GM12878 (cell line): ENCODE data around the gene LILRB3. TPM values are rescaled to one million over a fixed set of nuclear protein-coding genes. Genes with fewer than 3 reads are reported as not detected.

Experiments used
- ATAC-seq: fragments of 200-7000 bp; cut with Tn5 transposase; 3 replicates; pipeline ENCODE4 v1.9.1; 2020; ENCODE audit warnings: mild to moderate bottlenecking, moderate library complexity
- BruUV-seq: library from RNA; stranded (reverse); fragments of 400-500 nt; replicated peaks from 2 replicates; lab custom pipeline; 2021; lab: Mats Ljungman, UMichigan
- CTCF ChIA-PET: fragments of 300-600 bp; sonication (Branson Sonifier 250); formaldehyde crosslinking; extraction: SDS; loops from one replicate; lab custom pipeline; 2021; ENCODE audit warnings: inconsistent platforms; lab: Yijun Ruan, JAX
- POLR2A ChIA-PET: fragments of 350-600 bp; formaldehyde crosslinking; extraction: SDS; loops from one replicate; lab custom pipeline; 2021; ENCODE audit warnings: inconsistent platforms; lab: Charles Lee
- RAD21 ChIA-PET: fragments of 300-600 bp; sonication (Branson Sonifier 250); formaldehyde crosslinking; loops from one replicate; lab custom pipeline; 2023; ENCODE audit warnings: antibody characterized with exemption; ENCODE audit not compliant: unreplicated experiment; lab: Charles Lee
- SMC1A ChIA-PET: fragments of 300-600 bp; sonication (Branson Sonifier 250); formaldehyde crosslinking; loops from one replicate; lab custom pipeline; 2023; ENCODE audit not compliant: unreplicated experiment, uncharacterized antibody; lab: Charles Lee
- DNase-seq: peaks from one replicate; pipeline ENCODE4 v3.0.0-alpha.2; 2011; ENCODE audit warnings: low read depth, low spot score
- FAIRE-seq: peaks from 3 replicates; lab custom pipeline; 2011; peaks lifted over from hg19 to GRCh38; lab: Jason Lieb, UNC
- H2AFZ ChIP-seq: 2 replicates; pipeline ENCODE4 v1.6.0; 2011; ENCODE audit warnings: low read depth, low read length, control low read depth; ENCODE audit not compliant: control insufficient read depth
- H3K27ac ChIP-seq: 2 replicates; pipeline ENCODE4 v1.5.1; 2011; ENCODE audit warnings: control low read depth; ENCODE audit not compliant: control insufficient read depth, insufficient read depth
- H3K27me3 ChIP-seq, 2 experiments: replicated peaks in 1 of 2; 2 replicates each; pipeline versions ENCODE4 v1.6.0 to v1.6.1; 2011; ENCODE audit warnings: low read length in 1 of 2; ENCODE audit not compliant: control insufficient read depth in 2 of 2, insufficient read depth in 2 of 2
- H3K36me3 ChIP-seq, 2 experiments: 2 replicates each; pipeline ENCODE4 v1.5.1; 2011; ENCODE audit warnings: low read length in 1 of 2; ENCODE audit not compliant: control insufficient read depth in 2 of 2, insufficient read depth in 2 of 2
- H3K4me1 ChIP-seq: 2 replicates; pipeline ENCODE4 v1.6.1; 2011; ENCODE audit warnings: mild to moderate bottlenecking, low read length, moderate library complexity, mixed read lengths; ENCODE audit not compliant: control insufficient read depth, insufficient read depth
- H3K4me2 ChIP-seq: 2 replicates; pipeline ENCODE4 v1.6.0; 2011; ENCODE audit warnings: control low read depth; ENCODE audit not compliant: control insufficient read depth, insufficient read depth
- H3K4me3 ChIP-seq: fragments of 200-600 bp; sonication (generic); 2 replicates; pipeline ENCODE4 v1.5.1; 2016
- H3K79me2 ChIP-seq: 2 replicates; pipeline ENCODE4 v1.6.0; 2011; ENCODE audit warnings: low read length; ENCODE audit not compliant: control insufficient read depth, insufficient read depth
- H3K9ac ChIP-seq: 2 replicates; pipeline ENCODE4 v1.8.0; 2011; ENCODE audit warnings: low read length, control low read depth, mixed read lengths; ENCODE audit not compliant: control insufficient read depth, insufficient read depth
- H3K9me3 ChIP-seq: replicated peaks from 3 replicates; pipeline ENCODE4 v1.5.1; 2011; ENCODE audit warnings: mild to moderate bottlenecking, low read length; ENCODE audit not compliant: control insufficient read depth, insufficient read depth
- H4K20me1 ChIP-seq: 2 replicates; pipeline ENCODE4 v1.6.0; 2011; ENCODE audit not compliant: control insufficient read depth, insufficient read depth
- EZH2 ChIP-seq: IDR thresholded peaks from 2 replicates; pipeline ENCODE4 v1.6.1; 2012; ENCODE audit warnings: low read depth, mild to moderate bottlenecking, control low read depth, inconsistent platforms, low read length, borderline replicate concordance; ENCODE audit not compliant: control insufficient read depth
- POLR2A ChIP-seq: IDR thresholded peaks from 2 replicates; pipeline ENCODE4 v1.6.1; 2011; ENCODE audit warnings: low read depth, mild to moderate bottlenecking, low read length
- RFX5 ChIP-seq: IDR thresholded peaks from 2 replicates; pipeline ENCODE4 v1.6.1; 2011; ENCODE audit warnings: low read depth, low read length, improper control_type of control experiment
- ZNF274 ChIP-seq: IDR thresholded peaks from one replicate; pipeline ENCODE4 v1.8.0; 2011; ENCODE audit not compliant: insufficient read length, insufficient read depth
- ZNF687 ChIP-seq: fragments of 450-650 bp; IDR thresholded peaks from 2 replicates; pipeline ENCODE4 v1.6.1; 2017; ENCODE audit warnings: mild to moderate bottlenecking, moderate library complexity
- WGBS: methylation state at CpG from one replicate; pipeline ENCODE4 v1.1.6; 2016; ENCODE audit warnings: low lambda C conversion rate; ENCODE audit not compliant: insufficient replicate concordance, insufficient coverage; ENCODE audit errors: missing lambda C conversion rate; 5-methylcytosine and 5-hydroxymethylcytosine counted together
- in situ Hi-C: fragments of 300-500 bp; cut with MboI; formaldehyde crosslinking; loops from 9 replicates; pipeline ENCODE4 v1.14.3; 2018; ENCODE audit warnings: mixed read lengths
- intact Hi-C: fragments of 100-400 bp; cut with micrococcal nuclease; formaldehyde crosslinking; loops from one replicate; pipeline ENCODE4 v1.14.2; 2022; ENCODE audit not compliant: unreplicated experiment
- polyA plus RNA-seq, 11 experiments: library from polyadenylated mRNA; depleted of rRNA in 4 of 11; unstranded in 6 of 11; stranded (reverse) in 5 of 11; fragments of >200 nt; fragmentation: Nextera tagmentation in 4 of 11; fragmentation: Illumina TruSeq in 1 of 11; extraction: Ambion mirVana in 4 of 11; extraction: Trizol in 1 of 11; gene quantifications; 1 replicate in 1 of 11; 2 replicates in 10 of 11; pipeline versions ENCODE4 v1.2.1 to v1.2.3, GENCODE V29; 2011 to 2016; ENCODE audit warnings: inconsistent platforms in 2 of 11, missing spikeins in 2 of 11, low read depth in 1 of 11
- total RNA-seq, 4 experiments: library from RNA; depleted of rRNA in 3 of 4; stranded (reverse); fragments of >200 nt in 3 of 4; fragmentation: Illumina TruSeq in 1 of 4; extraction: Trizol in 1 of 4; gene quantifications; 2 replicates each; pipeline versions ENCODE4 v1.2.1 to v1.2.3, GENCODE V29; 2013 to 2021
- TF ChIP-seq, protein P1 (sequence below): IDR thresholded peaks from 2 replicates; pipeline ENCODE4 v1.6.1; 2012; ENCODE audit warnings: mild to moderate bottlenecking, low read depth, low read length
- TF ChIP-seq, protein P2 (sequence below): IDR thresholded peaks from 2 replicates; pipeline ENCODE4 v1.6.1; 2012; ENCODE audit warnings: low read length, inconsistent platforms

Gene LILRB3
- total and polyA plus RNA-seq, 10 of the 15 experiments (the other 5 are each of a cell fraction or from before 2014, with no cell fraction given) = 0.04 to 1.1 (median 0.18) TPM; not detected in 1

GRCh38 chr19:54193011-54193410, 29.8 kb downstream of the LILRB3 start (continued):
- TF ChIP-seq, protein P1, sequence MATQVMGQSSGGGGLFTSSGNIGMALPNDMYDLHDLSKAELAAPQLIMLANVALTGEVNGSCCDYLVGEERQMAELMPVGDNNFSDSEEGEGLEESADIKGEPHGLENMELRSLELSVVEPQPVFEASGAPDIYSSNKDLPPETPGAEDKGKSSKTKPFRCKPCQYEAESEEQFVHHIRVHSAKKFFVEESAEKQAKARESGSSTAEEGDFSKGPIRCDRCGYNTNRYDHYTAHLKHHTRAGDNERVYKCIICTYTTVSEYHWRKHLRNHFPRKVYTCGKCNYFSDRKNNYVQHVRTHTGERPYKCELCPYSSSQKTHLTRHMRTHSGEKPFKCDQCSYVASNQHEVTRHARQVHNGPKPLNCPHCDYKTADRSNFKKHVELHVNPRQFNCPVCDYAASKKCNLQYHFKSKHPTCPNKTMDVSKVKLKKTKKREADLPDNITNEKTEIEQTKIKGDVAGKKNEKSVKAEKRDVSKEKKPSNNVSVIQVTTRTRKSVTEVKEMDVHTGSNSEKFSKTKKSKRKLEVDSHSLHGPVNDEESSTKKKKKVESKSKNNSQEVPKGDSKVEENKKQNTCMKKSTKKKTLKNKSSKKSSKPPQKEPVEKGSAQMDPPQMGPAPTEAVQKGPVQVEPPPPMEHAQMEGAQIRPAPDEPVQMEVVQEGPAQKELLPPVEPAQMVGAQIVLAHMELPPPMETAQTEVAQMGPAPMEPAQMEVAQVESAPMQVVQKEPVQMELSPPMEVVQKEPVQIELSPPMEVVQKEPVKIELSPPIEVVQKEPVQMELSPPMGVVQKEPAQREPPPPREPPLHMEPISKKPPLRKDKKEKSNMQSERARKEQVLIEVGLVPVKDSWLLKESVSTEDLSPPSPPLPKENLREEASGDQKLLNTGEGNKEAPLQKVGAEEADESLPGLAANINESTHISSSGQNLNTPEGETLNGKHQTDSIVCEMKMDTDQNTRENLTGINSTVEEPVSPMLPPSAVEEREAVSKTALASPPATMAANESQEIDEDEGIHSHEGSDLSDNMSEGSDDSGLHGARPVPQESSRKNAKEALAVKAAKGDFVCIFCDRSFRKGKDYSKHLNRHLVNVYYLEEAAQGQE = no peak

DNA sequence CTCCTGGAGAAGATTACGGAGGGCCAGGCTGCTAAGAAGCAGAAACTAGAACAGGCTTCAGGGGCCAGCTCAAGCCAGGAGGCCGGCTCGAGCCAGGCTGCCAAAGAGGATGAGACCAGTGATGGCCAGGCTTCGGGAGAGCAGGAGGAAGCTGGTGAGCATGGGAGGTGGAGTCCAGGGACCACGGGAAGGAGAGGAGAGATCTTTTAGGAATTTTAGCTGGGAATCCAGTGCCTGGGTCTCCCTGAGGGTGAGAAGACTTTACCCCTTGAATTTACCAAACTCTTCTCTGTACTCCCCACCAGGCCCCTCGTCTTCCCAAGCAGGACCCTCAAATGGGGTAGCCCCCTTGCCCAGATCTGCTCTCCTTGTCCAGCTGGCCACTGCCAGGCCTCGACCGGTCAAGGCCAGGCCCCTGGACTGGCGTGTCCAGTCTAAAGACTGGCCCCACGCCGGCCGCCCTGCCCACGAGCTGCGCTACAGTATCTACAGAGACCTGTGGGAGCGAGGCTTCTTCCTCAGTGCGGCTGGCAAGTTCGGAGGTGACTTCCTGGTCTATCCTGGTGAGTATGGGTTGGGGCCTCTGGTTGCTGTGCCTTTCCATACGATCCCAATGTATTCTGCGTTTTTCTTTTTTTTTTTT, 30.9 kb downstream of the LILRB3 start:
- Histone ChIP-seq H3K79me2 (peaks cover 19% of the 10 kb centered on the region), H3K9ac (peak overlapping the region; percentile 90)
- TF ChIP-seq ZNF274 = no peak
- TF ChIP-seq ZNF687 = no peak
- no peak for TF ChIP-seq EZH2
- TF ChIP-seq, protein P2, sequence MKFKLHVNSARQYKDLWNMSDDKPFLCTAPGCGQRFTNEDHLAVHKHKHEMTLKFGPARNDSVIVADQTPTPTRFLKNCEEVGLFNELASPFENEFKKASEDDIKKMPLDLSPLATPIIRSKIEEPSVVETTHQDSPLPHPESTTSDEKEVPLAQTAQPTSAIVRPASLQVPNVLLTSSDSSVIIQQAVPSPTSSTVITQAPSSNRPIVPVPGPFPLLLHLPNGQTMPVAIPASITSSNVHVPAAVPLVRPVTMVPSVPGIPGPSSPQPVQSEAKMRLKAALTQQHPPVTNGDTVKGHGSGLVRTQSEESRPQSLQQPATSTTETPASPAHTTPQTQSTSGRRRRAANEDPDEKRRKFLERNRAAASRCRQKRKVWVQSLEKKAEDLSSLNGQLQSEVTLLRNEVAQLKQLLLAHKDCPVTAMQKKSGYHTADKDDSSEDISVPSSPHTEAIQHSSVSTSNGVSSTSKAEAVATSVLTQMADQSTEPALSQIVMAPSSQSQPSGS = no peak
- TF ChIP-seq POLR2A = no peak
- TF ChIP-seq RFX5 = no peak

More for the DNA sequence above, 30.9 kb downstream of the LILRB3 start:
- Histone ChIP-seq H3K4me1 (peaks cover 14% of the 10 kb centered on the region), H3K9me3 (no peaks in the 10 kb centered on the region), H3K4me3 (peak overlapping the region; percentile 95), H3K36me3 (peaks cover 2 to 4% of the 10 kb centered on the region in 2 experiments; a peak in 3 of 4 replicates), H3K4me2 (peak overlapping the region; percentile 93), H3K27me3 (no peaks in the 10 kb centered on the region), H3K27ac (peak overlapping the region; percentile 99), H4K20me1 (no peaks in the 10 kb centered on the region), H2AFZ (peak overlapping the region; percentile 99)
- ChIA-PET SMC1A (interaction anchor here (0.5 to 4.8 kb wide), 6 partner anchors 10 to 75 kb away, joined by 3 to 26 read pairs (median 3); partner anchors contain the start of gene RPS9), RAD21 (interaction anchor here (0.9 kb wide), 1 partner anchor 55 kb away, joined by 3 read pairs; no protein-coding TSS in a partner anchor), CTCF (interaction anchor here (1.2 kb wide), 1 partner anchor 9 kb away, joined by 3 read pairs; the partner anchor contains the start of gene RPS9), POLR2A (interaction anchor here (0.5 to 6.1 kb wide), 5 partner anchors 10 to 257 kb away, joined by 3 to 100 read pairs (median 4); partner anchors contain the start of genes CNOT3, LENG8 and RPS9)
- ATAC-seq (no peak), FAIRE-seq (no peak), DNase-seq (no peak)
- intact Hi-C loops = no loop called here
- in situ Hi-C loops = no loop called here
- WGBS = 63% methylated on average over 19 of the region's 19 CpGs
- BruUV-seq = no TSS peak
